Fibroblast of skin of left quadriceps (primary cell): ENCODE data around the gene DELE1.

Experiments
- DNase-seq, 2 experiments: peaks; one replicate each; pipeline ENCODE4 v3.0.0-alpha.2; 2013; ENCODE audit warnings: low read depth in 2 of 2

Gene DELE1

DNA sequence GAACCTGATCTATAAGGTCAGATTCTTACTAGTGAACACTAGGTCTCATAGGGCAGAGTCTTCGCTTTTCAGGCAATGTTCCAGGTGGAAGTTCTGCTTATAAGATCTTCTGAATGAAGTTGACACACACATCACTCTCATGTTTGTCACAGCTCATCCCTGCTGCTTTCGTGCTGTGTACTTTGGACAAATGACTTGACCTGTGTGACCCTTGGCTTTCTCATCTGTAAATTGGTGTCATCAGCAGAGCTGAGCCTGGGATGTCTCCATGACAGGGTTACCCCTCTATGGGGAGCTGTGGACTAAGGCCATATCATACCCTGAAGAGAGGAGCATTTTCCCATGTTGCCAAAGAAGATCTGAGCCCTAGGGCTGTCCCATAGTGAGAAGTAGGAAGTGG lies 2.8 kb downstream of the DELE1 start:
- DNase-seq, result no peak

DNA sequence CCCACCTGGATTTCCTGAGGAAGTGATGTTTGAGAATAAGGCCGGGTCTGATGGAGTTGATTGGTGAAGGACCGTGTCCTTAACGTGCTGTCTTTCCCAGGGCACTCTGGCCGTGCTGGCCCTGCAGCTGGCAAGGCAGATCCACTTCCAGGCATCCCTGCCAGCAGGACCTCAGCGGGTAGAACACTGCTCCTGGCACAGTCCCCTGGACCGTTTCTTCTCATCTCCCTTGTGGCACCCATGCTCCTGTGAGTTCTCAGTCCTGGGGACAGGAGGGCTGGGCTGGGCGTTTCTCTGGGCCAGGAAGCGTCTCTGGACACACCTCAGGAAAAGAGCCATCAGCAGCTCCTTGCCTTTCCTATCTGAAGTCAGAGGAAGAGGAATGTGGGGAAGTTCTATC lies 4.4 kb downstream of the DELE1 start:
- DNase-seq, result no peak

DNA sequence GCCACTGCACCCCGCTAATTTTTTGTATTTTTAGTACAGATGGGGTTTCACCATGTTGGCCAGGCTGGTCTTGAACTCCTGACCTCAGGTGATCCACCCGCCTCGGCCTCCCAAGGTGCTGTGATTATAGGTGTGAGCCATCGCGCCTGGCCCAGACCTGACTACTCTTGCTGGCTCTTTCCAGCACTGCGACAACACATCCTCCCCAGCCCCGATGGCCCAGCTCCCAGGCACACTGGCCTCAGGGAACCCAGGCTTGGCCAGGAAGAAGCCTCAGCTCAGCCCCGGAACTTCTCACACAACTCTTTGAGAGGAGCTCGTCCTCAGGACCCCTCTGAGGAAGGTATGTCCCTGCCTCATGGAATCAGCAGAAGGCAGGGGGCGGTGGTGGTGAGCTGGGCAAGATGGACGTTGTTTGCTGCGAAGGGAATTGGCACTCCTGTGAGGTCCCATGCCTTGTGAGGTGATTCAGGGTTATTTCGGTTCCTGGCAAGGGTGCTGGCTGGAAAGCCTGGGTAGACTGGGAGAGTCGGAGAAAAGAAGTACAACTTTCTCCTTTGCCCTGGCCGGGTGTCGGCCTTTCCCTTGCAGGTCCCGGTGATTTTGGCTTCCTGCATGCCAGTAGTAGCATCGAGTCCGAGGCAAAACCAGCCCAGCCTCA lies 5.9 kb downstream of the DELE1 start:
- DNase-seq, result no peak

DNA sequence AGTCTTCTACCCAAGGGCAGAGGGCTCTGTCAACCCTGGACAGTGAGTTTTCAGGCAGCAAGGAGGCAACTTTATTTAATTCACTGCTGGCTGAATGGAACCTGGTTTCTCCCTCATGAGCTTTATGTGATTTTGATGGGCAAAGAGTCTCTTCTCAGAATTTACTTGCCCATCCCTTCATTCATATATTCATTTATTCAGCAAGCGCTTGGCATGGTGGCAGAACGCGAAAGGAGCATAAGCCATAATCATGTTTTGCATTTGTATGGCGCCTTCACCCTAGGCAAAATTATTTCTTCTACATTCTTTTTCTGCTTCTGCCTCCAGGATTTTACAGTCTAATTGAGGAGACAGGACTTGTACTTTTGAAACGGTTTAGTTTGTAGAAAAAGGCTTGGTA lies 8.0 kb downstream of the DELE1 start:
- DNase-seq, result no peak

DNA sequence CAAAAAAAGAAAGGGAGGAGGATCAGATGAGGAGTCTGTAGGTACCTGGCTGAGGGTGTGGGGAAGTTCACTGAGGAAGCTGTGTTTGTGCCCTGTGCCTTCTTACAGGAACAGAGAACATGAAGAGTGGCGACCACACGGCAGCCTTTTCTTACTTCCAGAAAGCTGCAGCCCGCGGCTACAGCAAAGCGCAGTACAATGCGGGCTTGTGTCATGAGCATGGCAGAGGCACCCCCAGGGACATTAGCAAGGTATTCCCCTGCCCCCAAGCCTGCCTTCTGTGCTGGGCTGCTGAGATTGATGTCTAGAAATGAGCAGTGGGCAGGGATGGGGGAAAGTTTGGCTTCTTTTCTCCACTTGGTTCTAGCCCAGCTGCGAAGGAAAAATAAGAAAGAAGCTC lies 9.5 kb downstream of the DELE1 start:
- no peak for DNase-seq

DNA sequence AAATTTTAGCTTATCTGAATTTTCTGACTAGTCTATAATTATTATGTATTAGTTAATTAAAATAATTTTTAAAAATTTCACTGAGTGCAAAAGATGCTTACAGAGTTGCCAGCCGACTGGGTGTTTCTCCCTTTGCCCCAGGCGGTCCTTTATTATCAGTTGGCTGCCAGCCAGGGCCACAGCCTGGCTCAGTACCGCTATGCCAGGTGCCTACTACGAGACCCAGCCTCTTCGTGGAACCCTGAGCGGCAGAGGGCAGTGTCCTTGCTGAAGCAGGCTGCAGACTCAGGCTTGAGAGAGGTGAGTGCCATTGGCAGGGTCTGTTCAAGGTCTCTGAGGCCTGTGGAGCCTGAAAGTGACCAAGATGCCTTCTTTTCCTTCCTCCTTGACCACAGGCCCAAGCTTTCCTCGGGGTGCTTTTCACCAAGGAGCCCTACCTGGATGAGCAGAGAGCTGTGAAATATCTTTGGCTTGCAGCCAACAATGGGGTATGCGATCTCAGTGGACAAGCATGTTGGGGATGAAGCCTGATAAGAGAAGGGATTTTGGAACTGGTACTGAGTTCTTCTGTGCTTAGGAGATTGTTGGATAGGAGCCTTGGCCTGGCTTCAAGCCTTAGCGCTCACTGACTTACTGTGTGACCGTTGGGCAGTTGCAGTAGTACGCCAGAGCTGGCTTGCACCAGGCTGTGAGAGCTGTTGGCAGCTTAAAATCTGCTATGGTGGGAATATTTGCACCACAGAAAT lies 10.6 kb downstream of the DELE1 start:
- DNase-seq, result no peak

DNA sequence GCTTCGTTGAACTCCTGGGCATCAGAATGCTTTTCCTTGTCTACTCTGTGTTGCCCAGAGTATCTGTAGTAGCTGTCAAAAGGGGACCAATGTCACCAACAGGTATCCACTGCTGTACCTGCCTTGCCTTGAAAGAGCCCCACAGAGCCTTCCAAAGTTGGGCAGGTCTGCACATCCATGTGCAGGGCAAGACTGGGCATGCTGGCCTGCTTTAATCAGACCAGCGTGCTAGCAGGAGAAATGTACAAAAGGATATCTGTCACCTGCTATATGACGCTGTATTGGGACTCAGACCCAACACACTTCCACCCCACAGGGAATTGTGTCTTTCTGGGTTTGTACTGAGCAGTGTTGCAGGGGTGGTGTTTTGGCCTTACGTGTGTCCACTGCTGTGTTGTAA lies 11.9 kb downstream of the DELE1 start:
- no peak for DNase-seq

DNA sequence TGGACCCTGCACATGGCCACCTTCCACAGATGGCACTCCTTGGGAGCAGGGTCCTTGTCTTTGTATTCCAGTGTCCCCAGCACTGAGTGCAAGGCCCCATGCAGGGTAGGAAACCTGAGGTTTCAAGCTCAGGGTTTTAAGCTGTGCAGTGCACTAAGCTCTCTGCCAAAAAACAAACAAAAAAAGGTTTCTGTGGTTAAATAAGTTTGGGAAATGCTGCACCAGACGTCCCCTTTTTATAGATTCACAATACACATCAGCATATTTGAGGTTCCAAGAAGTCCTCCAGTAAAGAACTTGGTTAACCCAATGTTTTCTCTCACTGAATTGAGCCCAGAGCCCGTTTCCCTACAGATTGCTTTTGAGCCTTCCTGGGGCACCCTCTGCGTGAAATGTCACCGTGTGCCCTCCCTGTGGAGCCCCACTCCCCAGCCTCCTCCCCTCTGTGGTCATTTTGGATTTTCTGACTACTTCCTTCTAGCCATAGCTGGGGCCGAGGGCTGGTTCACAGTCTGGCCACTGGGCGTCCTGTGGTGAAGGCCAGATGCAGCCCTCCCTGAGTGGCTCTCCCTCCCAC lies 17.1 kb downstream of the DELE1 start:
- DNase-seq, result no peak

DNA sequence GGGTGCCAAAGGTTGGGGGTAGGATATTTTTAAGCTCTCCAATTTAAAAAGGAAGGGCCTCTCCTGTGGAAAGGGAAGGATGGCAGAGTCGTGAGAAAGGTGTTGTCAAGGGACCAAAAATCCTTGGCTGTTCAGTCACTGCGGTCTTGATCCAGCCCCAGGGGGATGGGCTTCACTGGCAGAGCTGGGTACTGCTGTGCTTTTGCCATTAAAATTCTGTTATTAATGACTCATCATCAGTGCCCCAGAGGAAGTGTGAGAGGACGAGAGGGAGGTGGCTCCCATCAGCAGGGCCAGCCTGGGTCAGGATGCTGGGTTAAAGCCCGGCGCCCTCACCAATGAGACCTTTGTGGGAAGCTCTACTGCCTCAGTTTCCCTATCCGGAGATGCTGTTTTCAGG lies 17.6 kb downstream of the DELE1 start:
- no peak for DNase-seq

DNA sequence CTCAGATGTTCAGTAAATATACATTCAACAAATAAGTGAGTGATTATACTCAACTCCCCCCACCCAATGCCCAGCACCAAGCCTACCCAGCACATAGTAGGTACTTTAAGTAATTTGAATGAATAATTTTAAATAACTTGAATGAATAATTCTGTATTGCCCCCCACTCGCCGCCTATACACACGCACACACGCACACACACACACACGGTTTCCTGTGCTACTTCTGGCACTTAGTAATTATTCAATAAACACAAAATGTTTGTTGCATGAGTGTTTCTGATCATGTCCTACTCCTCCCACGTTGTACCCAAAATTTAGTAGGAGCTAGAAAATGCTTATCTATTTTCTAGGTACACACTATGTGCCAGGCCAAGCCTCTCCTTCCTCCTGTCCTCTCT lies 18.1 kb downstream of the DELE1 start:
- no peak for DNase-seq

DNA sequence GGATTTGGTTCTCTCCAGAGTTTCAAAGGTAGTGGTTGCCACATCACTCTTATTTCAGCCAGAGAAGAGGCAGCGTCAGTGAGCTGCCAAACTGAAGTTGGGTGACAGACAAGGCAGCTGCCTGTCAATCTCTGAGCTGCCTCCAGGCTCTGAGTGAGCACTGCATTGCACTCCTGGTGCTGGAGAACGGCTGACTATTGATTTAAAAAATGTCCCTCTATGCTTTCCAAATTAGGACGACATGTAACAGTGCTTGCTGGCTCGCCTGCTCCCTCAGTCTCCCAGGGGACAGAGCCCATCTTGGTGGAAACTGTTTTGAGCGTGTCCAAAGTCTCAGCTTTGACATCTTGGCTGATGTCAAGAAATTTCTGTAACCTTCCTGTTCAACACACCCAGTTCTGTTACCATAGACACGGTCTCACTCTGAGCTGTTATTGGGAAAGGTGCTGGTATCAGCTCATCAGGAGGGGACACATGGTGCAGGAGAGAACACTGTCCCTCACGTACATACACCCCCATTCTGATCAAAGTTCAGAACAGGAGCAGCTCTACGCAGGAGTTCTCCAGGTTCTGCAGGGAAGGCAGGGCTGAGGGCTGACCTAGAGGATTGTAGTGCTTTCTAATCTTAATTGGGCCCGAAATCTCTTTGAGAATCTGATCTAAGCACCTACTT lies 18.6 kb downstream of the DELE1 start:
- no peak for DNase-seq

DNA sequence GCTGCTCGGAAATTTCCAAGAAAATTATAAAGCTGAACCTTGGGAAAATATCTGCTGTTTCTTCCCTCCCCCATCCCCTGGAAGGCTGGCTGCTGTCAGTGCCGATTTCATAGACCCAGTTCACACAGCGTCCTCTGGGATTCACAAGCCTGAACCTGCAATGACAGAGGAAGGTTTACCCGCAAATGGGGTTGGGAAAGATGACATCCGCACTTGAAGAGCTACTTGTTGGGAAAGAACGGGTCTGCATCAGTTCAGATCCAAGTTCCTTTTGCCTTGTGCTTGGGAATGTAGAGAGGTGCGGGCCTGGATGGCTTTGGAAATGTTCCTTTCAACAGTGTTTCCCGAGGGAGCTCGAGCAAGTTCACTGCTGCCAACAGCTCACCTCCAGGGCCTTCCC lies 20.4 kb downstream of the DELE1 start:
- no peak for DNase-seq

DNA sequence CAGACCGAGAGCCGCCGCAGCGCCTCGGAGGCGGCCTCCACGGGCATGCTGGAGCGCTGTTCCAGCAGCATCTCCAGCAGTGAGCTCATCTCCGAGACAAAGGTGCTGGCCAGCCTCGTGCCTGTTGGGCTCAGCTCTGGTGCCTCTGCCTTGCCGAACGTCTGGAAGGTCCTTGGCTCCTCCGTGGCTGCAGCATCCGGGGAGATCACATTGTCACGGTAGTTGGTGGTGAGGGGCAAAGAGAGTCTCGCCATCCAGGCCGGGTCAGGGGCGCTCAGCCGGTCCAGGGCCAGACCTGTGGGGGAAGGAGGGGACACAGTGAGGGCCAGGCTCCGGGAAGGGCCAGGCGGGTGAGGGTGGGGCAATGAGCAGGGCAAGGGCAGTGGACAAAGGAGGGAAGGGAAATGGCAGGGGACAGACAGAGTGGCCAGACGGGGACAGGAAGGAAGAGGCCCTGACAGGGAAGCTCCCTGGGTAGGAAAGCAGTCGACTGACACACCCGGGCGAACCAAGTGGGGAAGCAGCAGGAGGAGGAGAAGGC lies 21.9 kb downstream of the DELE1 start:
- no peak for DNase-seq

DNA sequence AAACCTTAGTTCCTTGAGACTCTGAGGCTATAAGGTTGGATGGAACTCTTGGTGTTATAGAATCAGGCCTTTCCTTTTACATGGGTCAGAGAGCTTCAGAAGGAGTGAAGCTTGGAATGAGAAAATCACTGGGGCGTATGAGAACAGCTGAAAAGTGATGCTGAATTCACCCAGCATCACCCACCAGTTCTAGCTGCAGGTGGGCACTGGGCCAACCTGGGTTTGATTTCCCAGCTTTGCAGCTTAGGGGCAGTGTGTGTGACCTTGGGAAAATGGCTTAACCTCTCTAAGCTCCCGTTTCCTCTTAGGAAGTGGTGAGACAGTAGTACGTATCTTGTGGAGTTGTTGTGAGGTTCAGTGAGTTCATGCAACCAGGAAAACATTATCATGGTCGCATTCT lies 23.6 kb downstream of the DELE1 start:
- no peak for DNase-seq

DNA sequence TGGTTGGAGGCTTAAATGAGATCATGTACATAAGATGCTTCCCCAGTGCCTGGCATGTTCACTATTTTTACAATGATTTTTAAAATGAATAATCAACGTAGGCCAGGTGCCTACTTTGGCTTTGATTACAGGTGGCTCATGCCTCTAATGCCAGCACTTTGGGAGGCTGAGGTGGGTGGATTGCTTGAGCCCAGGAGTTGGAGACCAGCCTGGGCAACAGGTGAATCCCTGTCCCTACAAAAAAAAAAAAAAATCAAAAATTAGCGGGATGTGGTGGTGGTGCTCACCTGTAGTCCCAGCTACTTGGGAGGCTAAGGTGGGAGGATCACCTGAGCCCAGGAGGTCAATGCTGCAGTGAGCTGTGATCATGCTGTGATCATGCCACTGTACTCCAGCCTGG lies 25.1 kb downstream of the DELE1 start:
- no peak for DNase-seq

DNA sequence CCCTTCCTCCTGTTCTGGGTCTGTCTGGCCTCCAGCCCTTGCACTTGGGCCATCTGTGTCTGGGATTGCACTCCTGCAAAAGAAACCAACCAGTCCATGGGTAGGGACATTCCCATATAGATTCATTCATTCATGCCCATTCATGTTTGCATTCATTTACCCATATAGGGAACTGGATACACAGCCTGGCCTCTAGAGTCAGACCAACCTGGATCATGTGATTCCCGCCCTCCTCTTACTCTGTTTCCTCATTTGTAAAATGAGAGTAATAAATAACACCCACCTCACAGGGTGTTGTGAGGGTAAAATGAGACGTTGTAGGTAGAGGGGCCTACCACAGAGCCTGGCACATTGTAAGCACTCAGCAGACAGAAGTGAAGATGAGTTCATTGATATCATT lies 25.8 kb downstream of the DELE1 start:
- DNase-seq, result no peak

DNA sequence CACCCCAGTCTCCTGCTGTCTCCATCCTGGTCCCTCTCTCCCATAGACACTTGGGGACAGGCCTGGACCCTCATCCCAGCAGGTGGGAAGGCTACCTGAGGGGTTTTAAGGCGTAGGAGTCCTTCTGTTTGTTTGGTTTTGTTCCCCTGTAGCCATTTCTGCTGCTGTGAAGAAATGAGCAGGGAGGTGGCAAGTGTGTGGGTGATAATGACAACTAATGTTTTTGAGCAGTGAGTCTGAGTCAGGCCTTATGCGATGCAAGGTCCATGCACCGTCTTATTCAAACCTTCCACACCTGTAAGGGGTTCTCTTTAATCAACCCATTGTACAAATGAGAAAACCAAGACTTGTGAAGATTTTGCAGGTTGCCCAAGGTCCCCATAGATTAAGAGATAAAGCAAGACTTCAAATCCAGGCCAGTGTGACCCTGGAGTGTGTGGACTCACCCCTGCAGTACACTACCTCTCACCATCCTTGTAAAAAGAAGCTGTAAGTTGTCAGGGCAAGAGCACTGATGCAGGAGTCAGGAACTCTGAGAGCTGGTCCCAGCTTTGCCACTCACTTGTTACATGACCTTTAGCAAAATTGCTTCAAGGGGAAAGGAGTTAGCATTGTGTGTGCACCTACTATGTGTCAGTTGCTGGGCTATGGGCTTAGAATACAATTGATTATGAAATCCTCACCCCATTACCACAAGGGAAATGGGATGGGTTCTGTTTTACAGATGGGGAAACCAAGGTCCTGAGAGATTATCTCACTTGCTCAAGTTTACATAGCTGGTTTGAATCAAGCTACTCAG lies 26.7 kb downstream of the DELE1 start:
- DNase-seq, result no peak

DNA sequence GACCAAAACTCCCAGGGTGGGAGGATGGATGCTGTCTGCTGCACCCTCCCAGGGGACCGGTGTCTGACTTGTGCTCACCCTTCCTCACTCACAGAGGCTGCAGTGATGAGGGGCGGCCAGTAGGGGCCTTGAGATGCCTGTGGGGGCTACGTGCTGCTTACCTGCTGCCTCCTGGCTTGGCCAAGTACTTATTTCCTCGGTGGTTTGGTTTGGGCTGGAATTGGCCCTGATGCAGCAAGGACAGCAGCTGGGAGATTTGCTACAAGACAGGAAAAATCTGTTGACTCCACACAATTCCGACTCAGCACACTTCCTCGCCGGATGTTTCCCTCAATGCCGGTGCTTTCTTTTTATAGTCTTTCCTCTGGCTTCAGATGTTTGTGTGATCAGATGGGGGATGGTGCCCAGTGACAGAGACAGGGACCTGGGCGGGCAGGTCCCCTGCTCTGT lies 27.7 kb downstream of the DELE1 start:
- no peak for DNase-seq

DNA sequence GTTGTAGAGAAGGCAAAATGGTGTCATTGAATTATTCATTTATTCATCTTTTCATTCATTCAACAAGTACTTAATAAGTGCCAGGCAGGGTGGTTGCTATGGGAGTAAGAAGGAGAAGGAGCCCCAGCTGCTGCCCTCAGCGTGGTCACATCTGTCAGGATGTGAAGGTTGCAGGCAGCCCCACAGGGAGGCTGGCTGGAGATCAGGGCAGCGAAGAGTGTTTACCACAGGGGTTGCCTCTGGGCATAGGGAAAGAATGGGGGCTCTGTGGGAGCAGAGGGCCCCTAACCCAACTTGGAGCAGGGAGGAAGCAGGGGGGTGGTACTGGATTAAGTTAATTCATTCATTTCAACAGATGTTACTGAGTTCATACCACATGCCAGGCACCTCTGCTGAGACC lies 28.3 kb downstream of the DELE1 start:
- DNase-seq, result no peak

DNA sequence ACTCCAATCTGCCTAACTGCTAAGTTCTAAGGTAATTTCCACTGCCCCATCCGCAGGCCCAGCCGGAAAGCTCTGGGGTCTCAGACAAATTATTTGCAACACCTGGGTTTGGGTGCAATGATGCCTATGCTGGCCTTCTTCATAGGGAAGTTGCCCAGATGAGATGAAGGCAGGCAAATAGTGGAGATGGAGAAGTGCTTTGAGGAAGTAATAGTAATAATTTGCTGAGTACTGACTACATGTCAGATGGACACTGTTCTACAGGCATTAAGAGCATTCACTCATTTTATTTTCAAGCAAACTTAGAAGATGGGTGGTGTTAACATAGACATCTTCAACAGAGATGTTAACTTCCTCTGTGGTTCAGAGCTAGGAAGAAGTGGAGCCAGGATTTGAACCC lies 30.5 kb downstream of the DELE1 start:
- no peak for DNase-seq

DNA sequence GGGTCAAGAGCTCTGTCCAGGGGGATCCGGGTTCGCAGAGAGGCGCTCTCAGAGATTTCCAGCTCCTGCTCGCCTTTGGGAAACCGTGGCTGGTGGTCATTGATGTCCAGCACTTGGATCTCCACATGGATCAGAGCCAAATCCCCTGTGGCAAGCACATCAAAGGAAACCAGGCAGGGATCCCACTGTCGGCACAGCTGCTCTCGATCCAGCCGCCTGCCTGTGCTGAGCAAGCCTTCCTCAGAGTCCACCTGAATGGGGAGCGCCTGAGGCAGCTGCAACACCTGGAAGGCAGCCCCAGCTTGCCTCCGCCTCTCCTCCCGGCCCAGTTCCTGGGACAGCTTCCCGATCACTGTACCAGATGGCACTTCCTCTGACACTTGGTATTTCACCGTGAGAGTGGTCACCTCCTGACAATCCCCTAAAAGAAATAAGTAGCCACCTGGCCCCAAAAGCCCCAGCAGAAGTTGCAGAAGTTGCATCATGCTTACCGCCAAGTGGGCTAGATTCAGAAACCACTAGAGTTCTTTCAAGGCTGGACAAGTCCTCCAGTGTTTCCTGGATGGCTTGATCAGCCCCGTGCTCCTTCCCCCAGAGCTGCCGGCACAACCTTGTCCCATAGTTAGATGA lies 33.8 kb downstream of the DELE1 start:
- no peak for DNase-seq
